ENCODE data around the gene CERS1.
A peak's percentile ranks its signal among the peaks of the same experiment; 100 is the strongest.

Gene CERS1

GRCh38 chr19:18839465-18840287, 56.3 kb downstream of the CERS1 start:
- no peak for DNase-seq (ENCODE audit: low read depth)

GRCh38 chr19:18834644-18834984, 61.3 kb downstream of the CERS1 start:
- no peak for DNase-seq (ENCODE audit: low read depth)

DNA sequence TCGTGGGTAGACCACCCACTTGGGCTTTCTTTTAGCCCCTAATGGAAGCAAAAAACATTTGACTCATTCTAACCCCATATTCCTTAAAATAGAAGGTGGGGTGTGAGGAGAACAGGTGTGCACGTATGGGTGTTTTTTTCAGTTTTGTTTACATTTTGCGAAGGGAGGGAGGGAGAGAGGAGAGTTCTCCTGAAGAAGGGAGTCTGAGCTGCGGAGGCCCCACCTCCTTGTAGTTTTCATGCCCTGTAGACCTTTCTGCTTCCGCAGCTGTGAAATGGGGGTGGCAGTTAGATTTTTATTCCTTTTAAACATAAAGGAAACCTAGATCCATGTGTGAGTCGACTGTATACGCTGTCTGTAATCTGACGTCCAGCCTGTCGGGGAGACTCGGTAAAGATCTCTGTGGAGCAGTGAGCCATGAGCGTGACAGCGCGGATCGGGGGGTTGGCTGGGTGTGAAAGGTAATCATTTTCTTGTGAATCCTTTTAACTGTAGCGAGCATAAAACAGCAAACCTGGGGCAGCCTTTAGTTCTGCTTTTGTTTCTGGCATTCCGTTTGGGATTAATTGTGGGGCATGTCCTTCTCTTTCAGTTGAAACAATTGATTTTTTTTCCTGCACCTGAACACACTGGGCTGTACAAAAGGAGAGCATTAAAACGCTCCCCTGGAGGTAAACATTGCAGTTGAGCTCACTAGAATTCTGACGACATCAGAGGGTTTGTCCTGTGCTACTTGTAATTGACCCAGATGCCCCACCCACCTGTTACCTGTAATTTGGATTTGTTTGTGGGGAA, 61.9 kb downstream of the CERS1 start:
- DNase-seq (ENCODE audit: low read depth) = no peak

DNA sequence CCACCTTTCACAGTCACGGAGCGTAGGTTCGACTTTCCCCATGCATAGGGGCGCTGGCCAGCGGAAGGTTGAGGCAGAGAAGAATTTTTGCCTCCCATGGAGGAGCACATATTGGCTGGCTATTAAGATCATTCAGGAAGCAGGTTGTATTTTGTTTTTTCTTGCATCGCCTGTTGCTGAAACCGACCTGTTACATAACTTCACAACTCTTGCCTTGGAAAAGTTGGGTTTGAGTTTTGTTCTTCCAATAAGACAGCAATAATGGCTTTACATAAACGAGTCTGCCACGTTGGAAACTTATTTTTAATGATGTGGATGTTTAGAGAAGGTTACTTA, 62.8 kb downstream of the CERS1 start:
- no peak for DNase-seq (ENCODE audit: low read depth)

- no peak for DNase-seq (ENCODE audit: low read depth)
Observed at GRCh38 chr19:18832306-18833140, 63.4 kb downstream of the CERS1 start.

DNA sequence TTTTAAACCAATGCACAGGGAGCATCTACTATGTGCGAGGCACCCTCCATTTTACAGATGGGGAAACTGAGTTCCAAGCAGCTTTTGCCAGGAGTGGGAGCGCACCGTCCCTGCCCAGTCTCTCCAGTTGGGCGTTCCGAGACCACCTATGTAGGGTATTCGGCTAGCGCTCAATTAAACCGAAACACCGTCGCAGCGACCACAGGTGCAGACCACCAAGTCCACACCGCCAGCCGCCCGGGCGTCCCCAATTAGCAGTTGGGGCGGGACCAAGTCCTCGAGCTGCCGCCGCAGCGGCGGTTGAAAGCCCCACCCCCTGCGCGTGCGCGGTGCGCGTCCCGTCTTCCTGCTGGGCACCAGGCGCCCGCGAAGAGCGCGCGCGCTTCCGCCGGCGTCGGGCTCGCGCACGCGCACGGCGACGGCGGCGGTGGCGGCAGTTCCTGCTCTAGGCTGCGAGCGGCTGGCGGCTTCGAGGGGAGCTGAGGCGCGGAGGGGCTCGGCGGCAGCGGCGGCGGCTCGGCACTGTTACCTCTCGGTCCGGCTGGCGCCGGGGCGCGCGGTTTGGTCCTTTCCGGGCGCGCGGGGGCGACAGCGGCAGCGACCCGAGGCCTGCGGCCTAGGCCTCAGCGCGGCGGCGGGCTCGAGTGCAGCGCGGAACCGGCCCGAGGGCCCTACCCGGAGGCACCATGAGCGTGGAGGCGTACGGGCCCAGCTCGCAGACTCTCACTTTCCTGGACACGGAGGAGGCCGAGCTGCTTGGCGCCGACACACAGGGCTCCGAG, 64.2 kb downstream of the CERS1 start, which contains the start of gene UPF1:
Gene UPF1, plus strand, starts transcription at position 436 of the 782 bp plus-strand sequence. Its CDS starts 251 bp downstream, at position 687.
- peak; percentile 79 for DNase-seq (ENCODE audit: low read depth)

DNA sequence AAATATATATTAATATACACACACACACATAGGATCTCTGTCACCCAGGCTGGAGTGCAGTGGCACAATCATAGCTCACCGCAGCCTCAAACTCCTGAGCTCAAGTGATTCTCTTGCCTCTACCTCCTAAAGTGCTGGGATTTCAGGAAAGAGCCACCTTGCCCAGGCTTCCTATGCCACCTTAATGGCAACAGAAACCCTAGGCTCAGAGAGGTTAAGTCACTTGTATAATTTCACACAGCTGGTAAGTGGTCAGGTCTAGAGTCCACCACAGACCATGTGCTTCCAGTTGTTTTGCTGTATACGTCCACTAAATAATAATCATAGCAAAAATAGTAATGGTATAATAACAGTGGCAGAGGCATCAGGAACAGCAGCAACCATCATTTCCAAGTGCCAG, 65.5 kb downstream of the CERS1 start:
- no peak for DNase-seq (ENCODE audit: low read depth)

- no peak for DNase-seq (ENCODE audit: low read depth)
Observed at GRCh38 chr19:18828786-18829185, 67.2 kb downstream of the CERS1 start.
